GM19193 (cell line): ENCODE measurements around the gene ZC3H18.

Experiments used
- POLR2A ChIP-seq: IDR thresholded peaks from 4 replicates; pipeline ENCODE4 v1.6.1; 2011; ENCODE audit not compliant: insufficient read depth, insufficient read length; ENCODE audit errors: extremely low read depth

The ZC3H18 gene

GRCh38 chr16:88651276-88651988, 81.2 kb downstream of the ZC3H18 start:
- peak; percentile 63 for TF ChIP-seq POLR2A

GRCh38 chr16:88651989-88652761, 82.0 kb downstream of the ZC3H18 start:
- TF ChIP-seq POLR2A, result no peak

GRCh38 chr16:88652762-88653063, 82.5 kb downstream of the ZC3H18 start:
- TF ChIP-seq POLR2A, result no peak

- TF ChIP-seq POLR2A, result no peak
Observed at GRCh38 chr16:88653101-88653500, 82.9 kb downstream of the ZC3H18 start.

- TF ChIP-seq POLR2A, result no peak
Observed at GRCh38 chr16:88653596-88654362, 83.6 kb downstream of the ZC3H18 start.

- no peak for TF ChIP-seq POLR2A
Observed at GRCh38 chr16:88654363-88655052, 84.3 kb downstream of the ZC3H18 start.

- no peak for TF ChIP-seq POLR2A
Observed at GRCh38 chr16:88655053-88655732, 85.0 kb downstream of the ZC3H18 start.

- TF ChIP-seq POLR2A, result no peak
Observed at GRCh38 chr16:88655733-88656281, 85.6 kb downstream of the ZC3H18 start.

- no peak for TF ChIP-seq POLR2A
Observed at GRCh38 chr16:88656291-88656980, 86.2 kb downstream of the ZC3H18 start.

GRCh38 chr16:88657371-88657770, 87.2 kb downstream of the ZC3H18 start:
- TF ChIP-seq POLR2A, result no peak

GRCh38 chr16:88658714-88659113, 88.5 kb downstream of the ZC3H18 start:
- TF ChIP-seq POLR2A, result no peak

- no peak for TF ChIP-seq POLR2A
Observed at GRCh38 chr16:88659160-88659559, 89.0 kb downstream of the ZC3H18 start.

GRCh38 chr16:88661468-88661867, 91.3 kb downstream of the ZC3H18 start:
- TF ChIP-seq POLR2A, result no peak

GRCh38 chr16:88662222-88662842, 92.1 kb downstream of the ZC3H18 start:
- no peak for TF ChIP-seq POLR2A
